ENCODE data around the gene DGKZ. TPM values are rescaled to one million over a fixed set of nuclear protein-coding genes. Genes with fewer than 3 reads are reported as not detected.
"Not testable (repeated sequence)": the region's sequence is repeated elsewhere in the genome, so short reads cannot be mapped to it uniquely, and the experiment has no call there.

DGKZ gene
- total RNA-seq, 2 donors from 2014 or later = 194 to 196 TPM

GRCh38 chr11:46378296-46378695 lies 31.0 kb downstream of the DGKZ start:
- Mint-ChIP-seq H3K27me3 (no peaks in the 10 kb centered on the region), H3K36me3 (ENCODE audit: low read depth) (peaks cover 9% of the 10 kb centered on the region), H3K27ac (peak overlapping the region; percentile 47), H3K4me3 (no peak overlapping the region), H3K4me1 (peaks cover 11% of the 10 kb centered on the region)
- DNase-seq = no peak
- H3K9me3 ChIP-seq (ENCODE audit: control insufficient read depth, low read length, poor library complexity, severe bottlenecking) = no peaks in the 10 kb centered on the region
- no peak for ATAC-seq

GRCh38 chr11:46378811-46379481 lies 31.7 kb downstream of the DGKZ start:
- no peak for ATAC-seq
- H3K9me3 ChIP-seq (ENCODE audit: control insufficient read depth, low read length, poor library complexity, severe bottlenecking) = no peaks in the 10 kb centered on the region
- Mint-ChIP-seq H3K4me1 (peaks cover 14% of the 10 kb centered on the region), H3K36me3 (ENCODE audit: low read depth) (peaks cover 9% of the 10 kb centered on the region), H3K27me3 (no peaks in the 10 kb centered on the region), H3K4me3 (peak overlapping the region; percentile 77), H3K27ac (peak overlapping the region; percentile 39)
- DNase-seq = no peak

- H3K4me3 Mint-ChIP-seq = peak overlapping the region; percentile 88
- not testable (repeated sequence) for ATAC-seq
Observed at GRCh38 chr11:46379482-46380293, 32.4 kb downstream of the DGKZ start.

GRCh38 chr11:46380340-46381047 lies 33.2 kb downstream of the DGKZ start:
- Mint-ChIP-seq H3K36me3 (ENCODE audit: low read depth) (peaks cover 7% of the 10 kb centered on the region), H3K27ac (no peak overlapping the region), H3K27me3 (peaks cover 10% of the 10 kb centered on the region), H3K4me3 (peak overlapping the region; percentile 88), H3K4me1 (peaks cover 15% of the 10 kb centered on the region)
- ATAC-seq = peak; percentile 55
- no peaks in the 10 kb centered on the region for H3K9me3 ChIP-seq (ENCODE audit: control insufficient read depth, low read length, poor library complexity, severe bottlenecking)
- peak in 2 of 3 donors; percentile 36 to 50 for DNase-seq

More at GRCh38 chr11:46379482-46380293, 32.4 kb downstream of the DGKZ start:
- DNase-seq; H3K9me3 ChIP-seq (ENCODE audit: control insufficient read depth, low read length, poor library complexity, severe bottlenecking); H3K36me3 Mint-ChIP-seq (ENCODE audit: low read depth); H3K27me3 Mint-ChIP-seq: not testable (repeated sequence)
- H3K27ac Mint-ChIP-seq = peak overlapping the region; percentile 39
- H3K4me1 Mint-ChIP-seq = peaks cover 14% of the 10 kb centered on the region

- no peaks in the 10 kb centered on the region for H3K9me3 ChIP-seq (ENCODE audit: control insufficient read depth, low read length, poor library complexity, severe bottlenecking)
- Mint-ChIP-seq H3K36me3 (ENCODE audit: low read depth) (peaks cover 9% of the 10 kb centered on the region), H3K4me1 (peaks cover 15% of the 10 kb centered on the region), H3K27me3 (peaks cover 16% of the 10 kb centered on the region), H3K4me3 (peak within 1 kb of the TSS; percentile 88), H3K27ac (no peak within 1 kb of the TSS)
- ATAC-seq (peak; percentile 14), DNase-seq (no peak)
Observed at GRCh38 chr11:46381048-46381818, 34.0 kb downstream of the DGKZ start, which contains the start of gene MDK. MDK (plus strand) TSS chr11:46381669; CDS start chr11:46382058, 389 bp downstream.

- peak overlapping the region; percentile 88 for H3K4me3 Mint-ChIP-seq
- no peak for DNase-seq
Observed at GRCh38 chr11:46381819-46382645, 34.8 kb downstream of the DGKZ start.

GRCh38 chr11:46382646-46383403 lies 35.6 kb downstream of the DGKZ start:
- no peak for DNase-seq
- Mint-ChIP-seq H3K4me3 (peak overlapping the region; percentile 47), H3K27me3 (peaks cover 32% of the 10 kb centered on the region), H3K27ac (no peak overlapping the region), H3K4me1 (peaks cover 21% of the 10 kb centered on the region), H3K36me3 (ENCODE audit: low read depth) (peaks cover 3% of the 10 kb centered on the region)
- no peaks in the 10 kb centered on the region for H3K9me3 ChIP-seq (ENCODE audit: control insufficient read depth, low read length, poor library complexity, severe bottlenecking)
- no peak for ATAC-seq

More at GRCh38 chr11:46381819-46382645, 34.8 kb downstream of the DGKZ start:
- H3K4me1 Mint-ChIP-seq = peaks cover 18% of the 10 kb centered on the region
- H3K36me3 Mint-ChIP-seq (ENCODE audit: low read depth) = peaks cover 9% of the 10 kb centered on the region
- no peak overlapping the region for H3K27ac Mint-ChIP-seq
- ATAC-seq = peak; percentile 26
- peaks cover 24% of the 10 kb centered on the region for H3K27me3 Mint-ChIP-seq
- no peaks in the 10 kb centered on the region for H3K9me3 ChIP-seq (ENCODE audit: control insufficient read depth, low read length, poor library complexity, severe bottlenecking)

GRCh38 chr11:46383404-46383758 lies 36.1 kb downstream of the DGKZ start:
- no peak for DNase-seq
- peak overlapping the region; percentile 72 for H3K4me3 Mint-ChIP-seq

GRCh38 chr11:46383974-46384701 lies 36.9 kb downstream of the DGKZ start:
- no peaks in the 10 kb centered on the region for H3K9me3 ChIP-seq (ENCODE audit: control insufficient read depth, low read length, poor library complexity, severe bottlenecking)
- DNase-seq = no peak
- Mint-ChIP-seq H3K36me3 (ENCODE audit: low read depth) (peaks cover 2% of the 10 kb centered on the region), H3K27me3 (peaks cover 41% of the 10 kb centered on the region), H3K27ac (no peak overlapping the region), H3K4me1 (peaks cover 27% of the 10 kb centered on the region), H3K4me3 (peak overlapping the region; percentile 9)
- ATAC-seq = no peak

More at GRCh38 chr11:46383404-46383758, 36.1 kb downstream of the DGKZ start:
- no peak for ATAC-seq
- peaks cover 38% of the 10 kb centered on the region for H3K27me3 Mint-ChIP-seq
- H3K9me3 ChIP-seq (ENCODE audit: control insufficient read depth, low read length, poor library complexity, severe bottlenecking) = no peaks in the 10 kb centered on the region
- H3K4me1 Mint-ChIP-seq = peaks cover 26% of the 10 kb centered on the region
- H3K27ac Mint-ChIP-seq = no peak overlapping the region
- H3K36me3 Mint-ChIP-seq (ENCODE audit: low read depth) = peaks cover 2% of the 10 kb centered on the region

- Mint-ChIP-seq H3K4me3 (no peak overlapping the region), H3K4me1 (peaks cover 30% of the 10 kb centered on the region), H3K36me3 (ENCODE audit: low read depth) (peaks cover 2% of the 10 kb centered on the region), H3K27ac (no peak overlapping the region), H3K27me3 (peaks cover 47% of the 10 kb centered on the region)
- DNase-seq (no peak), ATAC-seq (no peak)
- H3K9me3 ChIP-seq (ENCODE audit: control insufficient read depth, low read length, poor library complexity, severe bottlenecking) = no peaks in the 10 kb centered on the region
Observed at GRCh38 chr11:46385169-46386004, 38.1 kb downstream of the DGKZ start.

All from T-helper 17 cell (primary cell).